Testis (tissue), 3 donors: ENCODE data around the gene ADH5. TPM values are rescaled to one million over a fixed set of nuclear protein-coding genes. Genes with fewer than 3 reads are reported as not detected.

ENCODE experiments used
- DNase-seq: peaks from one replicate; pipeline ENCODE4 v3.0.0-alpha.2; 2019
- H3K27ac ChIP-seq, 2 donors: fragments of 200-600 bp; sonication (generic); one replicate each; pipeline ENCODE4 v1.5.1; 2019
- H3K27me3 ChIP-seq: fragments of 200-600 bp; sonication (generic); one replicate; pipeline ENCODE4 v1.5.1; 2019
- H3K36me3 ChIP-seq: fragments of 200-600 bp; sonication (generic); one replicate; pipeline ENCODE4 v1.5.1; 2017; ENCODE audit warnings: low read depth; ENCODE audit errors: missing control alignments
- H3K4me1 ChIP-seq: fragments of 200-600 bp; sonication (generic); one replicate; pipeline ENCODE4 v1.5.1; 2019
- H3K4me3 ChIP-seq, 2 donors: fragments of 200-600 bp; sonication (generic); one replicate each; pipeline ENCODE4 v1.5.1; 2017 to 2019
- H3K9me3 ChIP-seq: fragments of 200-600 bp; sonication (generic); one replicate; pipeline ENCODE4 v1.5.1; 2017
- CTCF ChIP-seq, 3 experiments: fragments of 450-650 bp in 2 of 3; fragments of 200-600 bp in 1 of 3; sonication (generic) in 1 of 3; IDR thresholded peaks; one replicate each; pipeline ENCODE4 v1.5.1; 2016 to 2019; ENCODE audit warnings: antibody characterized with exemption in 3 of 3, mild to moderate bottlenecking in 2 of 3, moderate library complexity in 1 of 3
- POLR2A ChIP-seq: fragments of 450-650 bp; IDR thresholded peaks from one replicate; pipeline ENCODE4 v1.6.1; 2017; ENCODE audit warnings: antibody characterized with exemption, mild to moderate bottlenecking, moderate library complexity
- WGBS, 2 donors: methylation state at CpG; one replicate each; pipeline ENCODE4 v1.1.5; 2018; 5-methylcytosine and 5-hydroxymethylcytosine counted together
- intact Hi-C: fragments of 100-400 bp; cut with DNase I; formaldehyde crosslinking; loops from one replicate; pipeline ENCODE4 v1.15.1; 2023; ENCODE audit warnings: low total_unique reads
- polyA plus RNA-seq: library from polyadenylated mRNA; stranded (reverse); fragments of 350-450 nt; fragmentation: Illumina TruSeq; extraction: RNeasy Lipid Tissue Mini Kit (QIAGEN cat#74804); gene quantifications from one replicate; pipeline ENCODE4 v1.2.3, GENCODE V29; 2014; ENCODE audit warnings: low read depth, low replicate concordance; ENCODE audit not compliant: insufficient read depth
- total RNA-seq, 2 donors: library from RNA; depleted of rRNA; stranded (reverse); fragments of >200 nt; gene quantifications; one replicate each; pipeline ENCODE4 v1.2.3, GENCODE V29; 2016

Gene ADH5
- total and polyA plus RNA-seq, 3 donors from 2014 or later = 111 to 122 (median 119) TPM

GRCh38 chr4:99038213-99038612 is 50.4 kb downstream of the ADH5 start:
- H3K27ac ChIP-seq = no peak overlapping the region
- intact Hi-C loops = no loop called here
- H3K27me3 ChIP-seq = no peaks in the 10 kb centered on the region
- H3K4me1 ChIP-seq = no peaks in the 10 kb centered on the region
- no peak overlapping the region for H3K4me3 ChIP-seq
- H3K9me3 ChIP-seq = no peaks in the 10 kb centered on the region
- no peaks in the 10 kb centered on the region for H3K36me3 ChIP-seq
- no peak for DNase-seq
- TF ChIP-seq POLR2A (no peak), CTCF (IDR thresholded peaks at IDR 0.05) (no peak)
- 98 to 100% methylated on average over 1 of the region's 1 CpG for WGBS, 2 donors

DNA sequence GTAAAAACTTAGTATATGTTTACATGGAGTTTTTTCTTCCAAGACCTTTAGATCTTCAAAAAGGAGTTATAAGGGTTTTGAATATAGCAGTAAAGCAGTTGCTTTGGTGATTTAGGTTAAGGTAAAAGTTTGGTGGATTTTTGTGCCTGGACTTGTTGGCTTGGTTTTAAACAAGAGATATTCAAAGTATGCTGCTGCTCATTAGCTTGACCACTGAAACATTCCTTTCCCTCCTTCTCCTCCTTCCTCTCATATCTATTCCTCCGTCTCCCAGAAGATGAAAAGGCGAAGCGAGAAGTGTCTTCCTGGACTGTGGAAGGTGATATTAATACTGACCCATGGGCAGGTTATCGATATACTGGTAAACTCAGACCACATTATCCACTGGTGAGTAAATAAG is 54.6 kb downstream of the ADH5 start:
- no peak overlapping the region for H3K27ac ChIP-seq
- WGBS, 2 donors = 91 to 94% methylated on average over 4 of the region's 4 CpGs
- H3K27me3 ChIP-seq = no peaks in the 10 kb centered on the region
- H3K9me3 ChIP-seq = no peaks in the 10 kb centered on the region
- intact Hi-C loops = no loop called here
- no peak for DNase-seq
- no peaks in the 10 kb centered on the region for H3K36me3 ChIP-seq
- no peak for TF ChIP-seq POLR2A
- TF ChIP-seq CTCF (IDR thresholded peaks at IDR 0.05) = no peak
- H3K4me3 ChIP-seq = no peak overlapping the region
- no peaks in the 10 kb centered on the region for H3K4me1 ChIP-seq

- H3K27me3 ChIP-seq = no peaks in the 10 kb centered on the region
- no peak for DNase-seq
- H3K27ac ChIP-seq = no peak overlapping the region
- WGBS, 2 donors = 86 to 91% methylated on average over 3 of the region's 3 CpGs
- H3K36me3 ChIP-seq = no peaks in the 10 kb centered on the region
- H3K4me1 ChIP-seq = peaks cover 7% of the 10 kb centered on the region
- intact Hi-C loops = no loop called here
- TF ChIP-seq CTCF (IDR thresholded peaks at IDR 0.05) (no peak), POLR2A (no peak)
- H3K4me3 ChIP-seq = no peak overlapping the region
- no peaks in the 10 kb centered on the region for H3K9me3 ChIP-seq
Observed at GRCh38 chr4:99029852-99030251, 58.7 kb downstream of the ADH5 start.

DNA sequence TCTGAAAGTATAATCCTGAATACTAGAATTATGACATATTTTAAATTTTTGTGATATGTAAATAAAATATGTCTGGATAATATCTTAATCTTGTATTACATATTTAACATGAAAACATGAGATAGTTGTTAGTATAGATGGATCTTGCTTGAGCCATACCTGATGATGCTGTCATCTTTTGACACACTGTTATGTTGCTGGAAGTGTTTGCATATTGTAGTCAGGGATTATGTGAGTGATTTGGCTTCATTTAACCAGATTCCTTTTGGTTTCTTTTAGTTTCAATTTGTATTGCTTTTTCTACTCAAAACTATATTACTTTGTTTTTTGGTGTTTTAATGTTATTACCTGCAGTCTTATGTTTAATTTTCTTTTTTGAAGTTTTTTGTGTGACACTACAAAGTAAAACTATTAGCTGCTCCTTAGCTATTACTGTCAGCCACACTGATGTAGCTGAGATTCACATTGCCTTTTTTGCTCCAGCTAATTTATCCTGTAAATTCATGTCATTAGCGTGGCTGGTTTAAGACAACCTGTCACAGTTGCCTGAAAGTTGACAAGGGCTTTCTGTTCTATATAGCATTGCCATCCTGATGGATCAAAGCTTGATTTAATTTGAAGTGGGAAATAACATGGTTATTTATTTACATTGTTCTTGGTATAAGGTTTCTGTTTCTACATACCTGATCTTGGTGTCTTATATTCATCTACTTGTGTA is 59.4 kb downstream of the ADH5 start:
- intact Hi-C loops = no loop called here
- Histone ChIP-seq H3K27me3 (no peaks in the 10 kb centered on the region), H3K27ac (no peak overlapping the region), H3K36me3 (no peaks in the 10 kb centered on the region), H3K4me1 (peaks cover 12% of the 10 kb centered on the region), H3K4me3 (no peak overlapping the region), H3K9me3 (no peaks in the 10 kb centered on the region)
- WGBS, 2 donors = 0% methylated on average over 1 of the region's 1 CpG
- TF ChIP-seq CTCF (IDR thresholded peaks at IDR 0.05) (no peak), POLR2A (no peak)
- no peak for DNase-seq

DNA sequence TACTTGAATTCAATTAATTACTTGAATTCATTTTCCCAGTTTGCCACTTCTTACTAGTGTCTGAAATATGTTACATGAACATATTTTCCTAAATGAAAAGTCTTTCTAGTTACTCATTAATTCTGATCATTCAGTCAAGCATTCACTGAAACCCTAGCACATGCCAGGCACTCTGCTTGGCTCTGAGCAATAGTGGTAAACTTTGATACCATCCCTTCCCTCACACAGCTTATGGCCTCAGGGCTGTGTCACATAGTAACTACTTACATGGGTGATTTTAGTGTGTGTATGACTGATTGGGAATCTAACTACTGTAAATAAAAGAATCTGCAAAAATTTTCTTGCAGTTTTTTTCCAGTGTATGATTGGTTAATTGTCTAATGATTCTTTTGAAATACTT is 60.4 kb downstream of the ADH5 start:
- no peak overlapping the region for H3K27ac ChIP-seq
- H3K4me1 ChIP-seq = peaks cover 21% of the 10 kb centered on the region
- no peaks in the 10 kb centered on the region for H3K27me3 ChIP-seq
- no peaks in the 10 kb centered on the region for H3K36me3 ChIP-seq
- TF ChIP-seq POLR2A (no peak), CTCF (IDR thresholded peaks at IDR 0.05) (no peak)
- intact Hi-C loops = no loop called here
- no peak for DNase-seq
- no peak overlapping the region for H3K4me3 ChIP-seq
- H3K9me3 ChIP-seq = no peaks in the 10 kb centered on the region
